HepG2 (cell line): ENCODE data around the gene MDFI. TPM values are rescaled to one million over a fixed set of nuclear protein-coding genes. Genes with fewer than 3 reads are reported as not detected.
A peak's percentile ranks its signal among the peaks of the same experiment; 100 is the strongest.

Source experiments
- ATAC-seq: fragments of 200-7000 bp; cut with Tn5 transposase; 3 replicates; pipeline ENCODE4 v1.9.1; 2020; ENCODE audit warnings: mild to moderate bottlenecking, moderate library complexity
- BruUV-seq: library from RNA; stranded (reverse); fragments of 400-500 nt; replicated peaks from 2 replicates; lab custom pipeline; 2021; lab: Mats Ljungman, UMichigan
- CTCF ChIA-PET: fragments of 300-600 bp; formaldehyde crosslinking; extraction: SDS; loops from one replicate; lab custom pipeline; 2021; ENCODE audit warnings: low total read pairs, inconsistent platforms, low intra/inter-chr PET ratio; lab: Yijun Ruan, JAX
- POLR2A ChIA-PET: fragments of 350-600 bp; sonication (Branson Sonifier 250); formaldehyde crosslinking; loops from one replicate; lab custom pipeline; 2020; ENCODE audit warnings: antibody characterized with exemption, inconsistent platforms; lab: Yijun Ruan, JAX
- DNase-seq: peaks from one replicate; pipeline ENCODE4 v3.0.0-alpha.2; 2015; ENCODE audit warnings: low spot score
- FAIRE-seq: peaks from 3 replicates; lab custom pipeline; 2011; peaks lifted over from hg19 to GRCh38; lab: Jason Lieb, UNC
- H2AFZ ChIP-seq: one replicate; pipeline ENCODE4 v1.6.1; 2011; ENCODE audit warnings: low read length, inconsistent platforms
- H3K27ac ChIP-seq: fragments of 300-600 bp; 3 replicates; pipeline ENCODE4 v1.8.0; 2011; ENCODE audit warnings: mixed run types, mild to moderate bottlenecking, mixed read lengths, low read length, inconsistent platforms; ENCODE audit not compliant: insufficient read depth; ENCODE audit errors: extremely low read length
- H3K27me3 ChIP-seq, 2 experiments: fragments of 200-600 bp in 1 of 2; 2 replicates in 1 of 2; 3 replicates in 1 of 2; pipeline versions ENCODE4 v1.6.0 to v1.8.0; 2011; ENCODE audit warnings: low read length in 2 of 2, mild to moderate bottlenecking in 2 of 2, moderate library complexity in 2 of 2, inconsistent platforms in 1 of 2; ENCODE audit not compliant: insufficient read depth in 2 of 2, control insufficient read depth in 1 of 2
- H3K36me3 ChIP-seq, 2 experiments: fragments of 200-600 bp in 1 of 2; replicated peaks in 1 of 2; 2 replicates in 1 of 2; 3 replicates in 1 of 2; pipeline versions ENCODE4 v1.5.1 to v1.8.0; 2011; ENCODE audit warnings: low read length in 2 of 2, inconsistent platforms in 1 of 2; ENCODE audit not compliant: insufficient read depth in 2 of 2, control insufficient read depth in 1 of 2
- H3K4me1 ChIP-seq: 2 replicates; pipeline ENCODE4 v1.5.1; 2012; ENCODE audit warnings: low read length, inconsistent platforms; ENCODE audit not compliant: insufficient read depth
- H3K4me2 ChIP-seq: 2 replicates; pipeline ENCODE4 v1.6.0; 2011; ENCODE audit warnings: low read depth, low read length, inconsistent platforms
- H3K4me3 ChIP-seq, 3 experiments: fragments of 200-600 bp in 1 of 3; sonication (generic), shearing (Covaris generic) in 1 of 3; replicated peaks in 1 of 3; 2 replicates each; pipeline ENCODE4 v1.5.1; 2011 to 2016; ENCODE audit warnings: low read length in 3 of 3, inconsistent platforms in 2 of 3, low read depth in 2 of 3, mild to moderate bottlenecking in 2 of 3, control low read depth in 1 of 3, mixed read lengths in 1 of 3; ENCODE audit not compliant: insufficient read depth in 1 of 3
- H3K79me2 ChIP-seq: one replicate; pipeline ENCODE4 v1.6.1; 2011; ENCODE audit warnings: low read length, inconsistent platforms; ENCODE audit not compliant: insufficient read depth
- H3K9ac ChIP-seq: 2 replicates; pipeline ENCODE4 v1.6.0; 2011; ENCODE audit warnings: mild to moderate bottlenecking, low read depth, low read length, inconsistent platforms; ENCODE audit not compliant: insufficient read depth
- H3K9me3 ChIP-seq: 2 replicates; pipeline ENCODE4 v1.5.1; 2012; ENCODE audit warnings: mild to moderate bottlenecking, low read length
- H4K20me1 ChIP-seq: 2 replicates; pipeline ENCODE4 v1.6.0; 2011; ENCODE audit warnings: inconsistent platforms, mild to moderate bottlenecking, low read length, moderate library complexity; ENCODE audit not compliant: insufficient read depth
- AGO2 ChIP-seq: fragments of 200-400 bp; formaldehyde crosslinking; optimal IDR thresholded peaks from 2 replicates; pipeline ENCODE3; 2017; ENCODE audit warnings: mild to moderate bottlenecking, low read depth, low read length, moderate library complexity
- DMAP1 ChIP-seq: IDR thresholded peaks from 2 replicates; pipeline ENCODE4 v1.6.1; 2016
- GABPB1 ChIP-seq: IDR thresholded peaks from 2 replicates; pipeline ENCODE4 v1.6.1; 2016; ENCODE audit warnings: mild to moderate bottlenecking, missing genetic modification reagents, moderate library complexity, missing compliant biosample characterization
- HNRNPL ChIP-seq: fragments of 200-400 bp; formaldehyde crosslinking; IDR thresholded peaks from 2 replicates; pipeline ENCODE4 v1.6.1; 2017; ENCODE audit warnings: mild to moderate bottlenecking, low read depth, low read length
- HOXA3 ChIP-seq: sonication (generic); formaldehyde crosslinking; IDR thresholded peaks from 2 replicates; pipeline ENCODE4 v1.5.0; 2020; ENCODE audit warnings: missing genetic modification reagents
- RCOR2 ChIP-seq: IDR thresholded peaks from 2 replicates; pipeline ENCODE4 v1.6.1; 2016; ENCODE audit warnings: missing biosample characterization, missing genetic modification reagents
- REL ChIP-seq: sonication (generic); formaldehyde crosslinking; conservative IDR thresholded peaks from 2 replicates; pipeline ENCODE4 v1.8.0; 2022; ENCODE audit warnings: mild to moderate bottlenecking, missing genetic modification reagents, moderate library complexity
- SALL2 ChIP-seq: sonication (generic); formaldehyde crosslinking; IDR thresholded peaks from 2 replicates; pipeline ENCODE4 v1.8.1; 2023; ENCODE audit warnings: mild to moderate bottlenecking, missing genetic modification reagents, inconsistent platforms
- SOX5 ChIP-seq: IDR thresholded peaks from 2 replicates; pipeline ENCODE4 v1.6.1; 2016; ENCODE audit warnings: borderline replicate concordance
- ZNF282 ChIP-seq: fragments of 450-650 bp; IDR thresholded peaks from 2 replicates; pipeline ENCODE4 v1.6.1; 2018; ENCODE audit not compliant: partially characterized antibody
- ZNF501 ChIP-seq: sonication (generic); formaldehyde crosslinking; IDR thresholded peaks from 2 replicates; pipeline ENCODE4 v1.5.1; 2020; ENCODE audit warnings: mild to moderate bottlenecking, moderate library complexity, missing genetic modification reagents
- ZNF629 ChIP-seq: sonication (generic); formaldehyde crosslinking; conservative IDR thresholded peaks from 2 replicates; pipeline ENCODE4 v1.5.0; 2020; ENCODE audit warnings: missing genetic modification reagents
- ZNF678 ChIP-seq: sonication (generic); formaldehyde crosslinking; IDR thresholded peaks from 2 replicates; pipeline ENCODE4 v1.4.0; 2020; ENCODE audit warnings: mild to moderate bottlenecking, missing genetic modification reagents
- ZNF768 ChIP-seq: sonication (generic); formaldehyde crosslinking; IDR thresholded peaks from 2 replicates; pipeline ENCODE4 v1.4.0; 2020; ENCODE audit warnings: missing genetic modification reagents
- WGBS: methylation state at CpG from one replicate; pipeline ENCODE4 v1.1.6; 2017; ENCODE audit warnings: low lambda C conversion rate; 5-methylcytosine and 5-hydroxymethylcytosine counted together
- in situ Hi-C: cut with HindIII; loops from 2 replicates; pipeline ENCODE4 v1.10.0; 2017; ENCODE audit warnings: low pct_unique_long_range_greater_than_20kb; ENCODE audit not compliant: extremely low pct_ligation_motif_present
- intact Hi-C: fragments of 100-400 bp; cut with micrococcal nuclease; formaldehyde crosslinking; loops from one replicate; pipeline ENCODE4 v1.10.0; 2022; ENCODE audit not compliant: unreplicated experiment
- polyA plus RNA-seq, 8 experiments: library from polyadenylated mRNA; depleted of rRNA in 3 of 8; stranded (reverse) in 7 of 8; unstranded in 1 of 8; fragments of >200 nt; fragmentation: Illumina TruSeq in 4 of 8; extraction: Trizol in 4 of 8; gene quantifications; 2 replicates each; pipeline versions ENCODE4 v1.2.1 to v1.2.3, GENCODE V29; 2011 to 2016; ENCODE audit warnings: low read depth in 4 of 8, missing spikeins in 1 of 8, mixed read lengths in 1 of 8; ENCODE audit not compliant: insufficient read depth in 1 of 8
- total RNA-seq, 5 experiments: library from RNA; depleted of rRNA; stranded (reverse); fragments of >200 nt; fragmentation: Illumina TruSeq; extraction: Trizol; gene quantifications; 2 replicates each; pipeline ENCODE4 v1.2.3, GENCODE V29; 2016; ENCODE audit warnings: low read depth in 1 of 5

Gene MDFI
- total and polyA plus RNA-seq, 2 of the 13 experiments (the other 11 are each of a cell fraction or from before 2014, with no cell fraction given): 0.28 TPM; not detected in 1

GRCh38 chr6:41692730-41693129 is 54.5 kb downstream of the MDFI start:
- ChIA-PET CTCF (interaction anchor here (1.5 kb wide), 1 partner anchor 9 kb away, joined by 3 read pairs; no protein-coding TSS in a partner anchor), POLR2A (no interaction called here)
- no peak for FAIRE-seq
- Histone ChIP-seq H3K9me3 (no peaks in the 10 kb centered on the region), H3K27me3 (no peaks in the 10 kb centered on the region), H3K4me2 (no peak overlapping the region), H4K20me1 (no peaks in the 10 kb centered on the region), H3K27ac (no peak overlapping the region), H3K4me3 (no peak overlapping the region), H2AFZ (no peak overlapping the region), H3K36me3 (peaks cover 5 to 9% of the 10 kb centered on the region in 2 experiments; a peak in 1 of 5 replicates), H3K79me2 (no peaks in the 10 kb centered on the region), H3K4me1 (peaks cover 11% of the 10 kb centered on the region; the same call in 1 of the 2 replicates), H3K9ac (no peak overlapping the region)
- no TSS peak for BruUV-seq
- ATAC-seq: no peak
- in situ Hi-C loops (no loop called here), intact Hi-C loops (no loop called here)
- DNase-seq: no peak
- TF ChIP-seq SOX5 (CRISPR knock-in tag) (no peak), RCOR2 (CRISPR knock-in tag) (no peak), ZNF282 (no peak), GABPB1 (CRISPR knock-in tag) (no peak), ZNF678 (CRISPR knock-in tag) (no peak), ZNF768 (CRISPR knock-in tag) (peak; percentile 92), ZNF501 (CRISPR knock-in tag) (no peak)
- 90% methylated on average over 2 of the region's 2 CpGs for whole genome bisulfite sequencing

GRCh38 chr6:41693281-41694240 is 55.3 kb downstream of the MDFI start:
- Histone ChIP-seq H3K79me2 (no peaks in the 10 kb centered on the region), H3K9me3 (no peaks in the 10 kb centered on the region), H3K27ac (no peak overlapping the region), H4K20me1 (no peaks in the 10 kb centered on the region), H3K4me2 (no peak overlapping the region), H3K4me1 (peaks cover 11% of the 10 kb centered on the region; the same call in 1 of the 2 replicates), H3K36me3 (peaks cover 0 to 6% of the 10 kb centered on the region in 2 experiments; a peak in 1 of 5 replicates), H3K9ac (no peak overlapping the region), H2AFZ (no peak overlapping the region), H3K27me3 (no peaks in the 10 kb centered on the region), H3K4me3 (no peak overlapping the region)
- in situ Hi-C loops (no loop called here), intact Hi-C loops (no loop called here)
- no TSS peak for BruUV-seq
- DNase-seq: no peak
- WGBS: 82% methylated on average over 10 of the region's 10 CpGs
- ChIA-PET POLR2A (no interaction called here), CTCF (interaction anchor here (1.5 kb wide), 1 partner anchor 10 kb away, joined by 3 read pairs; no protein-coding TSS in a partner anchor)
- ATAC-seq: no peak
- TF ChIP-seq SALL2 (CRISPR knock-in tag): 0 out of 2 replicates have a peak, but pooled peaks have one; percentile 27
- TF ChIP-seq DMAP1 (CRISPR knock-in tag): no peak
- peak; percentile 35 for TF ChIP-seq AGO2
- peak; percentile 46; the same call in 1 of the 2 replicates for TF ChIP-seq ZNF629 (CRISPR knock-in tag)
- TF ChIP-seq REL: no peak
- TF ChIP-seq HNRNPL: peak; percentile 64; the same call in 1 of the 2 replicates
- TF ChIP-seq HOXA3: no peak; the same call in 1 of the 2 replicates
- FAIRE-seq: no peak
